WTC11 (cell line): Measurements from ENCODE around the gene TBCE. TPM values are rescaled to one million over a fixed set of nuclear protein-coding genes. Genes with fewer than 3 reads are reported as not detected.

ENCODE experiments used
- ATAC-seq: fragments of 200-7000 bp; cut with Tn5 transposase; 2 replicates; pipeline ENCODE4 v1.10.0; 2021; ENCODE audit warnings: mild to moderate bottlenecking, moderate library complexity
- CTCF ChIA-PET: fragments of 300-600 bp; sonication (Branson Sonifier 250); formaldehyde crosslinking; loops from one replicate; lab custom pipeline; 2021; ENCODE audit warnings: antibody characterized with exemption; lab: Charles Lee
- POLR2A ChIA-PET: fragments of 350-600 bp; sonication (Branson Sonifier 250); formaldehyde crosslinking; loops from one replicate; lab custom pipeline; 2021; ENCODE audit warnings: antibody characterized with exemption; lab: Charles Lee
- DNase-seq: peaks from one replicate; pipeline ENCODE4 v3.0.0; 2021; ENCODE audit warnings: low spot score
- H3K27ac Mint-ChIP-seq: 2 replicates; pipeline ENCODE4 v1.8.0; 2021; ENCODE audit warnings: mixed read lengths
- H3K27me3 Mint-ChIP-seq: 2 replicates; pipeline ENCODE4 v1.8.0; 2021; ENCODE audit warnings: low read depth, mild to moderate bottlenecking, moderate library complexity, mixed read lengths
- H3K36me3 Mint-ChIP-seq: 2 replicates; pipeline ENCODE4 v1.8.0; 2021; ENCODE audit warnings: mixed read lengths
- H3K4me1 Mint-ChIP-seq: 2 replicates; pipeline ENCODE4 v1.8.0; 2022; ENCODE audit warnings: mixed read lengths
- H3K4me3 Mint-ChIP-seq: 2 replicates; pipeline ENCODE4 v1.8.0; 2021; ENCODE audit warnings: mild to moderate bottlenecking, moderate library complexity, mixed read lengths
- H3K9me3 Mint-ChIP-seq: 2 replicates; pipeline ENCODE4 v1.8.0; 2021; ENCODE audit warnings: mixed read lengths
- CBFB ChIP-seq: sonication (generic); formaldehyde crosslinking; IDR thresholded peaks from 2 replicates; pipeline ENCODE4 v1.8.1; 2022; ENCODE audit warnings: mild to moderate bottlenecking, low read depth, missing genetic modification reagents
- CTCF ChIP-seq: fragments of 200-600 bp; IDR thresholded peaks from 2 replicates; pipeline ENCODE4 v1.8.0; 2022; ENCODE audit warnings: antibody characterized with exemption
- ELF4 ChIP-seq: sonication (generic); formaldehyde crosslinking; IDR thresholded peaks from 2 replicates; pipeline ENCODE4 v1.8.1; 2022; ENCODE audit warnings: low read depth, mild to moderate bottlenecking, moderate library complexity, missing genetic modification reagents
- EMX1 ChIP-seq: fragments of 250-450 bp; sonication (Bioruptor Pico); IDR thresholded peaks from 2 replicates; pipeline ENCODE4 v1.8.0; 2021; ENCODE audit warnings: mild to moderate bottlenecking
- ERG ChIP-seq: fragments of 250-450 bp; sonication (Bioruptor Pico); IDR thresholded peaks from 2 replicates; pipeline ENCODE4 v1.8.0; 2021; ENCODE audit warnings: mild to moderate bottlenecking
- FOXP1 ChIP-seq: sonication (generic); formaldehyde crosslinking; IDR thresholded peaks from 2 replicates; pipeline ENCODE4 v1.8.0; 2022; ENCODE audit warnings: missing genetic modification reagents, mild to moderate bottlenecking, moderate library complexity, borderline replicate concordance
- GABPB1 ChIP-seq: sonication (generic); formaldehyde crosslinking; IDR thresholded peaks from 2 replicates; pipeline ENCODE4 v1.8.1; 2023; ENCODE audit warnings: mild to moderate bottlenecking, missing genetic modification reagents
- IRF2 ChIP-seq: sonication (generic); formaldehyde crosslinking; IDR thresholded peaks from 2 replicates; pipeline ENCODE4 v1.8.0; 2022; ENCODE audit warnings: low read depth, missing genetic modification reagents, borderline replicate concordance
- JAZF1 ChIP-seq: fragments of 250-450 bp; sonication (Bioruptor Pico); IDR thresholded peaks from 2 replicates; pipeline ENCODE4 v1.9.0; 2021; ENCODE audit warnings: moderate library complexity, mild to moderate bottlenecking, inconsistent platforms
- JUN ChIP-seq: sonication (generic); formaldehyde crosslinking; IDR thresholded peaks from 2 replicates; pipeline ENCODE4 v1.8.0; 2023; ENCODE audit warnings: mild to moderate bottlenecking, missing genetic modification reagents
- NR2C2 ChIP-seq: sonication (generic); formaldehyde crosslinking; IDR thresholded peaks from 2 replicates; pipeline ENCODE4 v1.8.0; 2022; ENCODE audit warnings: mild to moderate bottlenecking, missing genetic modification reagents
- PREB ChIP-seq: sonication (generic); formaldehyde crosslinking; IDR thresholded peaks from 2 replicates; pipeline ENCODE4 v1.8.1; 2022; ENCODE audit warnings: mild to moderate bottlenecking, missing genetic modification reagents, moderate library complexity, borderline replicate concordance
- TEAD1 ChIP-seq: sonication (generic); formaldehyde crosslinking; IDR thresholded peaks from 2 replicates; pipeline ENCODE4 v1.8.0; 2022; ENCODE audit warnings: mild to moderate bottlenecking, missing genetic modification reagents
- ZBTB21 ChIP-seq: sonication (generic); formaldehyde crosslinking; IDR thresholded peaks from 2 replicates; pipeline ENCODE4 v1.8.1; 2023; ENCODE audit warnings: mild to moderate bottlenecking, missing genetic modification reagents, borderline replicate concordance
- ZNF425 ChIP-seq: fragments of 250-450 bp; sonication (Bioruptor Pico); conservative IDR thresholded peaks from 2 replicates; pipeline ENCODE4 v1.9.0; 2021; ENCODE audit warnings: mild to moderate bottlenecking
- ZNF512 ChIP-seq: sonication (generic); formaldehyde crosslinking; IDR thresholded peaks from 2 replicates; pipeline ENCODE4 v1.8.1; 2022; ENCODE audit warnings: missing genetic modification reagents, borderline replicate concordance
- ZNF671 ChIP-seq: fragments of 250-450 bp; sonication (Bioruptor Pico); IDR thresholded peaks from 2 replicates; pipeline ENCODE4 v1.8.0; 2021; ENCODE audit warnings: mild to moderate bottlenecking
- total RNA-seq: library from RNA; stranded (reverse); gene quantifications from 3 replicates; pipeline ENCODE4 v1.2.3, GENCODE V29; 2021
- TF ChIP-seq, protein P1 (sequence below): sonication (generic); formaldehyde crosslinking; IDR thresholded peaks from 2 replicates; pipeline ENCODE4 v1.8.0; 2023; ENCODE audit warnings: missing genetic modification reagents
- TF ChIP-seq, protein P2 (sequence below): fragments of 250-450 bp; sonication (Bioruptor Pico); IDR thresholded peaks from 2 replicates; pipeline ENCODE4 v2.1.2; 2022; ENCODE audit warnings: mild to moderate bottlenecking, moderate library complexity
- TF ChIP-seq, protein P3 (sequence below): sonication (generic); formaldehyde crosslinking; conservative IDR thresholded peaks from 2 replicates; pipeline ENCODE4 v1.8.1; 2022; ENCODE audit warnings: mild to moderate bottlenecking, missing genetic modification reagents

Gene TBCE
- total RNA-seq, 1 experiment from 2014 or later, result 34.8 TPM

DNA sequence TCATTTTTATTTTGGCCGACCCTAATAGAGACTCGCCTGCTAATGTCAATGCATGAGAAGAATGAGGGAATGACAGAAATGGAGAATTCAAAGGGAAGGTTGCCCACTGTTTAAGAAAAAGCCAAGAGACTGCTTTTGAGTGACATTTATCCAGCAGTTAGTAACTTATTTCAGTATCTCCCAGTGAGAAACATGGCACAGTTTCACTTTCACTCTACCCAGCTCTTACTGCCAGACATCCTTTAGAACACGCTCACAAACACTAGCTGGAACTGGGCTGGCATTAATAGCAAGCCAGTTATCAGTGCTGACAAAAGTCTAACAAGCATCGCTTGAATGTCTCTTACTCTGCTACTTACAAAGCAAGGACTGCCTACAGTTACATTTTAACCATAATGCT lies 30.3 kb upstream of the TBCE start:
- Mint-ChIP-seq H3K4me1 (peaks cover 5% of the 10 kb centered on the region; the same call in 1 of the 2 replicates), H3K27ac (no peak overlapping the region)

GRCh38 chr1:235339746-235340145 lies 27.5 kb upstream of the TBCE start:
- TF ChIP-seq GABPB1 (CRISPR knock-in tag) (no peak), ERG (CRISPR knock-in tag) (no peak), ZNF671 (no peak), PREB (CRISPR knock-in tag) (no peak), EMX1 (no peak), ZNF512 (CRISPR knock-in tag) (no peak), JAZF1 (no peak), JUN (CRISPR knock-in tag) (no peak), ELF4 (CRISPR knock-in tag) (no peak), IRF2 (CRISPR knock-in tag) (no peak), CTCF (no peak), NR2C2 (no peak), CBFB (CRISPR knock-in tag) (no peak)
- TF ChIP-seq, protein P1, sequence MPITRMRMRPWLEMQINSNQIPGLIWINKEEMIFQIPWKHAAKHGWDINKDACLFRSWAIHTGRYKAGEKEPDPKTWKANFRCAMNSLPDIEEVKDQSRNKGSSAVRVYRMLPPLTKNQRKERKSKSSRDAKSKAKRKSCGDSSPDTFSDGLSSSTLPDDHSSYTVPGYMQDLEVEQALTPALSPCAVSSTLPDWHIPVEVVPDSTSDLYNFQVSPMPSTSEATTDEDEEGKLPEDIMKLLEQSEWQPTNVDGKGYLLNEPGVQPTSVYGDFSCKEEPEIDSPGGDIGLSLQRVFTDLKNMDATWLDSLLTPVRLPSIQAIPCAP (CRISPR knock-in tag), result no peak
- TF ChIP-seq, protein P2, sequence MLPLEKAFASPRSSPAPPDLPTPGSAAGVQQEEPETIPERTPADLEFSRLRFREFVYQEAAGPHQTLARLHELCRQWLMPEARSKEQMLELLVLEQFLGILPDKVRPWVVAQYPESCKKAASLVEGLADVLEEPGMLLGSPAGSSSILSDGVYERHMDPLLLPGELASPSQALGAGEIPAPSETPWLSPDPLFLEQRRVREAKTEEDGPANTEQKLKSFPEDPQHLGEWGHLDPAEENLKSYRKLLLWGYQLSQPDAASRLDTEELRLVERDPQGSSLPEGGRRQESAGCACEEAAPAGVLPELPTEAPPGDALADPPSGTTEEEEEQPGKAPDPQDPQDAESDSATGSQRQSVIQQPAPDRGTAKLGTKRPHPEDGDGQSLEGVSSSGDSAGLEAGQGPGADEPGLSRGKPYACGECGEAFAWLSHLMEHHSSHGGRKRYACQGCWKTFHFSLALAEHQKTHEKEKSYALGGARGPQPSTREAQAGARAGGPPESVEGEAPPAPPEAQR (CRISPR knock-in tag), result no peak
- TF ChIP-seq, protein P3, sequence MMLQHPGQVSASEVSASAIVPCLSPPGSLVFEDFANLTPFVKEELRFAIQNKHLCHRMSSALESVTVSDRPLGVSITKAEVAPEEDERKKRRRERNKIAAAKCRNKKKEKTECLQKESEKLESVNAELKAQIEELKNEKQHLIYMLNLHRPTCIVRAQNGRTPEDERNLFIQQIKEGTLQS, result no peak
- CTCF ChIA-PET, result no interaction called here
- DNase-seq (no peak), ATAC-seq (no peak)
- peaks cover 38% of the 10 kb centered on the region for H3K36me3 Mint-ChIP-seq
- no peaks in the 10 kb centered on the region for H3K27me3 Mint-ChIP-seq
- no peaks in the 10 kb centered on the region for H3K9me3 Mint-ChIP-seq
- H3K4me1 Mint-ChIP-seq, result no peaks in the 10 kb centered on the region
- POLR2A ChIA-PET, result no interaction called here
- H3K4me3 Mint-ChIP-seq, result no peak overlapping the region
- peak overlapping the region; percentile 67 for H3K27ac Mint-ChIP-seq

More for the DNA sequence above, 30.3 kb upstream of the TBCE start:
- DNase-seq (no peak), ATAC-seq (no peak)
- Mint-ChIP-seq H3K27me3 (no peaks in the 10 kb centered on the region), H3K36me3 (peaks cover 22% of the 10 kb centered on the region), H3K9me3 (no peaks in the 10 kb centered on the region), H3K4me3 (no peak overlapping the region)
- ChIA-PET CTCF (no interaction called here), POLR2A (no interaction called here)
- no peak for TF ChIP-seq ZBTB21 (CRISPR knock-in tag)
- no peak for TF ChIP-seq FOXP1 (CRISPR knock-in tag)
- TF ChIP-seq TEAD1 (CRISPR knock-in tag), result no peak
- TF ChIP-seq JAZF1, result no peak
- TF ChIP-seq ZNF425 (CRISPR knock-in tag), result no peak
